Rectal smooth muscle tissue (tissue), 1 donor: ENCODE results near the gene AKNA.
"Not testable (repeated sequence)": the region's sequence is repeated elsewhere in the genome, so short reads cannot be mapped to it uniquely, and the experiment has no call there.

Source experiments
- H3K27ac ChIP-seq: one replicate; pipeline ENCODE4 v1.7.0; 2013; ENCODE audit warnings: low read depth, low read length, inconsistent platforms
- H3K27me3 ChIP-seq: one replicate; pipeline ENCODE4 v1.7.0; 2013; ENCODE audit warnings: low read length; ENCODE audit not compliant: control insufficient read depth, insufficient read depth
- H3K36me3 ChIP-seq: one replicate; pipeline ENCODE4 v1.7.0; 2013; ENCODE audit warnings: low read length; ENCODE audit not compliant: control insufficient read depth, insufficient read depth
- H3K4me1 ChIP-seq: one replicate; pipeline ENCODE4 v1.7.0; 2013; ENCODE audit warnings: low read length; ENCODE audit not compliant: control insufficient read depth, insufficient read depth
- H3K4me3 ChIP-seq: one replicate; pipeline ENCODE4 v1.7.0; 2013; ENCODE audit warnings: low read length
- H3K9ac ChIP-seq: one replicate; pipeline ENCODE4 v1.7.0; 2013; ENCODE audit warnings: low read length

Gene AKNA

GRCh38 chr9:114322160-114322818 is 65.5 kb downstream of the AKNA start:
- H3K4me3 ChIP-seq, H3K36me3 ChIP-seq, H3K9ac ChIP-seq, H3K4me1 ChIP-seq, H3K27me3 ChIP-seq, H3K27ac ChIP-seq: not testable (repeated sequence)

- H3K4me1 ChIP-seq = no peaks in the 10 kb centered on the region
- no peaks in the 10 kb centered on the region for H3K27me3 ChIP-seq
- no peak overlapping the region for H3K27ac ChIP-seq
- H3K4me3 ChIP-seq = no peak overlapping the region
- H3K36me3 ChIP-seq = no peaks in the 10 kb centered on the region
- no peak overlapping the region for H3K9ac ChIP-seq
Observed at GRCh38 chr9:114321759-114322158, 66.0 kb downstream of the AKNA start.

GRCh38 chr9:114320710-114321109 is 67.1 kb downstream of the AKNA start:
- H3K27ac ChIP-seq, H3K36me3 ChIP-seq, H3K4me1 ChIP-seq, H3K9ac ChIP-seq, H3K27me3 ChIP-seq, H3K4me3 ChIP-seq: not testable (repeated sequence)

GRCh38 chr9:114319147-114319546 is 68.6 kb downstream of the AKNA start:
- Histone ChIP-seq H3K27me3 (no peaks in the 10 kb centered on the region), H3K27ac (no peak overlapping the region), H3K4me1 (no peaks in the 10 kb centered on the region), H3K36me3 (no peaks in the 10 kb centered on the region), H3K9ac (no peak overlapping the region), H3K4me3 (no peak overlapping the region)

GRCh38 chr9:114318416-114318815 is 69.4 kb downstream of the AKNA start:
- Histone ChIP-seq H3K9ac (no peak overlapping the region), H3K27me3 (no peaks in the 10 kb centered on the region), H3K36me3 (no peaks in the 10 kb centered on the region), H3K4me1 (no peaks in the 10 kb centered on the region), H3K4me3 (no peak overlapping the region), H3K27ac (no peak overlapping the region)

- H3K27me3 ChIP-seq = no peaks in the 10 kb centered on the region
- H3K36me3 ChIP-seq = no peaks in the 10 kb centered on the region
- H3K27ac ChIP-seq = no peak overlapping the region
- H3K4me1 ChIP-seq = no peaks in the 10 kb centered on the region
- no peak overlapping the region for H3K4me3 ChIP-seq
- no peak overlapping the region for H3K9ac ChIP-seq
Observed at GRCh38 chr9:114317665-114318357, 70.0 kb downstream of the AKNA start.

- Histone ChIP-seq H3K27ac (no peak overlapping the region), H3K4me3 (no peak overlapping the region), H3K4me1 (no peaks in the 10 kb centered on the region), H3K9ac (no peak overlapping the region), H3K36me3 (no peaks in the 10 kb centered on the region), H3K27me3 (no peaks in the 10 kb centered on the region)
Observed at GRCh38 chr9:114316605-114317230, 71.1 kb downstream of the AKNA start.

GRCh38 chr9:114315723-114316363 is 71.9 kb downstream of the AKNA start:
- Histone ChIP-seq H3K4me1 (no peaks in the 10 kb centered on the region), H3K27ac (no peak overlapping the region)

GRCh38 chr9:114314881-114315722 is 72.7 kb downstream of the AKNA start:
- Histone ChIP-seq H3K4me1 (no peaks in the 10 kb centered on the region), H3K27me3 (no peaks in the 10 kb centered on the region), H3K4me3 (no peak overlapping the region), H3K36me3 (peaks cover 4% of the 10 kb centered on the region), H3K9ac (no peak overlapping the region), H3K27ac (no peak overlapping the region)

More at GRCh38 chr9:114315723-114316363, 71.9 kb downstream of the AKNA start:
- no peaks in the 10 kb centered on the region for H3K27me3 ChIP-seq
- H3K4me3 ChIP-seq = no peak overlapping the region
- no peaks in the 10 kb centered on the region for H3K36me3 ChIP-seq
- no peak overlapping the region for H3K9ac ChIP-seq

- no peaks in the 10 kb centered on the region for H3K4me1 ChIP-seq
- H3K9ac ChIP-seq = no peak overlapping the region
- H3K36me3 ChIP-seq = peaks cover 4% of the 10 kb centered on the region
- H3K4me3 ChIP-seq = no peak overlapping the region
- no peak overlapping the region for H3K27ac ChIP-seq
- no peaks in the 10 kb centered on the region for H3K27me3 ChIP-seq
Observed at GRCh38 chr9:114314256-114314867, 73.4 kb downstream of the AKNA start.

- no peak overlapping the region for H3K4me3 ChIP-seq
- H3K36me3 ChIP-seq = peaks cover 4% of the 10 kb centered on the region
- no peaks in the 10 kb centered on the region for H3K27me3 ChIP-seq
- H3K27ac ChIP-seq = no peak overlapping the region
- no peak overlapping the region for H3K9ac ChIP-seq
- H3K4me1 ChIP-seq = no peaks in the 10 kb centered on the region
Observed at GRCh38 chr9:114313186-114313585, 74.6 kb downstream of the AKNA start.
